Lung (tissue), 12 donors: ENCODE results near the gene RAB23. TPM values are rescaled to one million over a fixed set of nuclear protein-coding genes. Genes with fewer than 3 reads are reported as not detected.
A peak's percentile ranks its signal among the peaks of the same experiment; 100 is the strongest.

Source experiments
- ATAC-seq: fragments of 200-7000 bp; cut with Tn5 transposase; one replicate; pipeline ENCODE4 v1.9.1; 2020; ENCODE audit warnings: moderate number of reproducible peaks; ENCODE audit not compliant: insufficient read depth, low FRiP score
- DNase-seq, 3 donors: peaks; one replicate each; pipeline ENCODE4 v3.0.0-alpha.2; 2013 to 2017
- H3K27ac ChIP-seq, 2 donors: one replicate each; pipeline ENCODE4 v1.5.1; 2013; ENCODE audit warnings: mild to moderate bottlenecking in 2 of 2, moderate library complexity in 2 of 2, control low read depth in 1 of 2, inconsistent platforms in 1 of 2, low read depth in 1 of 2, low read length in 1 of 2
- H3K27me3 ChIP-seq, 3 donors: one replicate each; pipeline ENCODE4 v1.5.1; 2013; ENCODE audit warnings: low read length in 2 of 3; ENCODE audit not compliant: control insufficient read depth in 3 of 3, insufficient read depth in 3 of 3
- H3K36me3 ChIP-seq, 4 donors: one replicate each; pipeline ENCODE4 v1.5.1; 2013; ENCODE audit warnings: low read length in 4 of 4, mild to moderate bottlenecking in 1 of 4, moderate library complexity in 1 of 4; ENCODE audit not compliant: control insufficient read depth in 4 of 4, insufficient read depth in 4 of 4
- H3K4me1 ChIP-seq, 5 donors: one replicate each; pipeline ENCODE4 v1.5.1; 2013; ENCODE audit warnings: low read length in 5 of 5, mild to moderate bottlenecking in 2 of 5, moderate library complexity in 1 of 5; ENCODE audit not compliant: control insufficient read depth in 5 of 5, insufficient read depth in 5 of 5
- H3K4me3 ChIP-seq: one replicate; pipeline ENCODE4 v1.5.1; 2013; ENCODE audit warnings: mild to moderate bottlenecking, control low read depth, moderate library complexity
- H3K9ac ChIP-seq, 2 donors: one replicate each; pipeline ENCODE4 v1.5.1; 2013; ENCODE audit warnings: low read length in 2 of 2, control low read depth in 1 of 2; ENCODE audit not compliant: insufficient read depth in 1 of 2
- H3K9me3 ChIP-seq, 4 donors: one replicate each; pipeline ENCODE4 v1.5.1; 2013; ENCODE audit warnings: low read length in 3 of 4, mild to moderate bottlenecking in 1 of 4, moderate library complexity in 1 of 4; ENCODE audit not compliant: control insufficient read depth in 4 of 4, insufficient read depth in 3 of 4
- CTCF ChIP-seq: IDR thresholded peaks from 2 replicates; pipeline ENCODE4 v1.5.1; 2012; ENCODE audit warnings: mild to moderate bottlenecking; ENCODE audit errors: control extremely low read depth, extremely low read depth
- WGBS, 2 donors: extraction: QIAGEN DNeasy Blood & Tissue Kit; methylation state at CpG; one replicate each; pipeline ENCODE4 v1.1.7; 2013; 5-methylcytosine and 5-hydroxymethylcytosine counted together
- polyA plus RNA-seq, 2 donors: library from polyadenylated mRNA; stranded (reverse); fragments of 200-250 nt; gene quantifications; one replicate each; pipeline ENCODE4 v1.2.1, GENCODE V29; 2013
- total RNA-seq, 2 donors: library from RNA; depleted of rRNA in 1 of 2; stranded (reverse); fragments of >200 nt in 1 of 2; gene quantifications; one replicate each; pipeline ENCODE4 v1.2.1, GENCODE V29; 2014 to 2021
- donor health status: control.
- donor health status: control.
- donor health status: Bipolar disorder and iron deficiency.
- donor health status: healthy.
- donor health status: DM: yes; HTN: yes; CAD: no.

Gene RAB23
- total and polyA plus RNA-seq, 4 donors: 4.2 to 26.7 (median 6.9) TPM

- no peak overlapping the region for H3K4me3 ChIP-seq
- H3K27me3 ChIP-seq: no peaks in the 10 kb centered on the region
- no peaks in the 10 kb centered on the region for H3K9me3 ChIP-seq
- no peaks in the 10 kb centered on the region for H3K36me3 ChIP-seq
- WGBS, 2 donors: 45 to 64% methylated on average over 1 of the region's 1 CpG
- H3K9ac ChIP-seq: no peak overlapping the region
- TF ChIP-seq CTCF: no peak
- peak in 2 of 3 donors; percentile 65 to 82 for DNase-seq
- no peak overlapping the region for H3K27ac ChIP-seq
- peaks cover 0 to 10% (median 6%) of the 10 kb centered on the region in 5 donors for H3K4me1 ChIP-seq
- no peak for ATAC-seq
These were observed 30.9 kb upstream of the RAB23 start for GRCh38 chr6:57252975-57253374.

DNA sequence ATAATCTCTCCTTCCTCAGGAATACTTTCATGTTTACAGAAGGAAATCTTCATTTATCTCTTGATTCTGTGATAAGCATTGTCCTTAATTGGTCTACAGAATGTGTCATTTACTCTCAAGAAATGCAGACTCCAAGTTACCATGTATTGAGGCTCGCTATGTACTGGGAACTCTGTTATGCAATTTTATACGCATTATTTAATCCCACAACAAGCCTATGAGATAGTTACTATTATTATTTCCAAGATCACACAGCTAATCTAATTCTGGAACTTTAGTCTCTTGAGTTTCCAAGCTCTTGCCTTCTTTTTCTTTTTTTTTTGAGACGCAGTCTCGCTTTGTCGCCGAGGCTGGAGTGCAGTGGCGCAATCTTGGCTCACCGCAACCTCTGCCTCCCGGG, 30.0 kb upstream of the RAB23 start:
- H3K9me3 ChIP-seq: no peaks in the 10 kb centered on the region
- ATAC-seq: no peak
- H3K4me3 ChIP-seq: no peak overlapping the region
- no peaks in the 10 kb centered on the region for H3K36me3 ChIP-seq
- peaks cover 0 to 10% (median 6%) of the 10 kb centered on the region in 5 donors for H3K4me1 ChIP-seq
- WGBS, 2 donors: 92 to 94% methylated on average over 9 of the region's 9 CpGs
- no peak overlapping the region for H3K27ac ChIP-seq
- no peak overlapping the region for H3K9ac ChIP-seq
- no peak for DNase-seq
- TF ChIP-seq CTCF: no peak
- H3K27me3 ChIP-seq: no peaks in the 10 kb centered on the region

- TF ChIP-seq CTCF: no peak
- ATAC-seq (no peak), DNase-seq (no peak)
- 91 to 95% methylated on average over 4 of the region's 4 CpGs for WGBS, 2 donors
- H3K27me3 ChIP-seq: no peaks in the 10 kb centered on the region
- peaks cover 0 to 10% (median 6%) of the 10 kb centered on the region in 5 donors for H3K4me1 ChIP-seq
- H3K4me3 ChIP-seq: no peak overlapping the region
- H3K9ac ChIP-seq: no peak overlapping the region
- no peak overlapping the region for H3K27ac ChIP-seq
- no peaks in the 10 kb centered on the region for H3K36me3 ChIP-seq
- no peaks in the 10 kb centered on the region for H3K9me3 ChIP-seq
These were observed 28.2 kb upstream of the RAB23 start for GRCh38 chr6:57250348-57250747.

DNA sequence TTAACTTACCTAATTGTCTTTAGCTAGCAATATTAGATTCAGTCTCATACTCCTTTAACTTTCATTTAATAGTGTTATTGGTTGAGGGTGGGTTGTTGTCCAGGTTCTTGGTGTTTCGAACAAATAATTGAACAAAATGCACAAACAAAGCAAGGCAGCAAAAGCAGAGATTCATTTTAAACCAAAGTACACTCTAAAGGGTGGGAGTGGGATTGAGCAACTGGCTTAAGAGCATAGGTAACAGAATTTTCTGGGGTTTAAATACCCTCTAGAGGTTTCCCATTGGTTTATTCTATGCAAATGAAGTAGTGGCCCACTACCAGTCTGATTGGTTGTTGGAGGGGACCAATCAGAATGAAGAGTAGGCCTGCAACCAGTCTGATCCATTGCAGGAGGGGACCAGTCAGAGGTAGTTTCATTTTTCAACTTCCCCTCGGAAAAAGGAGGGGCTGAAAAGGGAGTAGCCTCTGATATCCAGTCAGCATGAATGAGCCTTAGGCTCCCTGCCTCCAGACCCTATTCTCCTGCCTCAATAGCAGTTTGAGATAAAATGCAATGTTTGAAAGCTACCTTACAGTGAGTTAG, 26.3 kb upstream of the RAB23 start:
- no peaks in the 10 kb centered on the region for H3K9me3 ChIP-seq
- DNase-seq: no peak
- no peaks in the 10 kb centered on the region for H3K27me3 ChIP-seq
- H3K4me1 ChIP-seq: peaks cover 0 to 6% (median 0%) of the 10 kb centered on the region in 5 donors
- H3K9ac ChIP-seq: no peak overlapping the region
- TF ChIP-seq CTCF: no peak
- ATAC-seq: no peak
- 95 to 96% methylated on average over 2 of the region's 2 CpGs for WGBS, 2 donors
- H3K4me3 ChIP-seq: no peak overlapping the region
- H3K27ac ChIP-seq: no peak overlapping the region
- H3K36me3 ChIP-seq: no peaks in the 10 kb centered on the region
